Islet of Langerhans (tissue), 1 donor: ENCODE measurements around the gene IRF2BPL.

Experiments
- FAIRE-seq: peaks from one replicate; lab custom pipeline; 2011; peaks lifted over from hg19 to GRCh38; lab: Jason Lieb, UNC

IRF2BPL gene

GRCh38 chr14:76985540-76986230 is 42.8 kb downstream of the IRF2BPL start:
- FAIRE-seq = no peak

DNA sequence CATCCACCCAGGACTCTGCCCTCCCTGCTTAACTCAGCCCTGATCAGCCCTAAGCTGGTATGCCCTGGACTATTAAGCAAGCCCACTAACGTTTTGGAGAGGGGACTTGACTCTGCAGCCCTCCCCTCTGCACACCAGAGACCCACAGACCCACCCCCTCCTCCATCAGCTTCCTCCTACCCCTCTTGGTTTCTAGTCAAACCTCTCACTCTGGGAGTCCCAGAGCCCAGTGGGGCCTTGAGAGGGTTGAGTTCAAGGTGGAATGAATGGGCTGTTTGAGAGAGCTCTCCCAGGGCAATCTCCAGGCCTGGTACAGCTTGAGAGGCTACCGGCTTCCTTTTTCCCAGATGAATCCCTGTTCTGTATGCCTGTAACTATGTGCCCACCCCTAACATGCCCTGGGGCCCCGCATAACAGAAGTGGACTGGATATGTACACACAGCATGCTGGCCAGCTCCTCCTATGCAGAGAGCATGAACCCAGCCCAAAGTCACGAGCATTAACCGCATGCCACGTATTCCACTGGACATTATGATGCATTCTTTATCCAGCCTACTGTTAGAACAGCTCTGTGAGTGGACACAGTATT is 43.6 kb downstream of the IRF2BPL start:
- FAIRE-seq = no peak

DNA sequence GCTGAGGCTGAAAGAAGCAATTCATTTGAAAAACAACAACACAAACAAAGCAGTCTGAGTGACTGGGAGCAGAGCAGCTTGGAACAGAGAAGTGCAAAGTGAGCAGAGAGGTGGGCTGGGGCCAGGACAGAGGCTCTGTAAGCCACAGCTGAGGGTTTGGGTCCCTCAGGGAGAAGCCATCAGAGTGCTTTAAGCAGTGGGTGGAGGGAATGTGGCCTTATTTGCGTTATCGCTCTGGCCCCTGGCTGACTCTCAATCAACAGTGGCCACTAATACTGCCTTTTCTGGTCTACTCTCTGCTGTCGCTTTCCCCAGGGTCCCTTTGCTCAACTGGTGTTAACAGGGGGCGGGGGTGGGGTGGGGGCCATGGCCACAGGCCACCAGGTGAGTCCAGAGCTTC is 44.2 kb downstream of the IRF2BPL start:
- FAIRE-seq = no peak

DNA sequence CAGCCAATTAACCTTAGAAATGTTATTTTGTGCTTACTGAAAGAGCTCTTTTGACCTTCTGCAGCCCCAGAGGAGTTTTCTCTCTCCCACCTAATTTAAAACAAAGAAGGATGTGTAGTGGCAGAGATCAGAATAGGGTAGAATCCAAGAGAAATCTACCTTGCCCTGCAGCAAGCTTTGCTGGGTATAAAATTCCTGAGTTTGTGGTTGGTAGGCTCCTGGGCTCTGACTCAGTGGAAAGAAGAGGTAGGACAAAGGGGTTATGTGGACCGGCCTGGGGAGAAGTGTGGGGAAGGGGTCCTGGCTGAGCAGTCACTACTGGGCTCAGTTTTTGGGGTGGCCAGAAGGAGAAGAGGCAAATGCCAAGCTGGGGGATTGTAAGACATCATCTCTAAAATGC is 46.8 kb downstream of the IRF2BPL start:
- FAIRE-seq = no peak

GRCh38 chr14:76977793-76978720 is 50.5 kb downstream of the IRF2BPL start:
- no peak for FAIRE-seq

DNA sequence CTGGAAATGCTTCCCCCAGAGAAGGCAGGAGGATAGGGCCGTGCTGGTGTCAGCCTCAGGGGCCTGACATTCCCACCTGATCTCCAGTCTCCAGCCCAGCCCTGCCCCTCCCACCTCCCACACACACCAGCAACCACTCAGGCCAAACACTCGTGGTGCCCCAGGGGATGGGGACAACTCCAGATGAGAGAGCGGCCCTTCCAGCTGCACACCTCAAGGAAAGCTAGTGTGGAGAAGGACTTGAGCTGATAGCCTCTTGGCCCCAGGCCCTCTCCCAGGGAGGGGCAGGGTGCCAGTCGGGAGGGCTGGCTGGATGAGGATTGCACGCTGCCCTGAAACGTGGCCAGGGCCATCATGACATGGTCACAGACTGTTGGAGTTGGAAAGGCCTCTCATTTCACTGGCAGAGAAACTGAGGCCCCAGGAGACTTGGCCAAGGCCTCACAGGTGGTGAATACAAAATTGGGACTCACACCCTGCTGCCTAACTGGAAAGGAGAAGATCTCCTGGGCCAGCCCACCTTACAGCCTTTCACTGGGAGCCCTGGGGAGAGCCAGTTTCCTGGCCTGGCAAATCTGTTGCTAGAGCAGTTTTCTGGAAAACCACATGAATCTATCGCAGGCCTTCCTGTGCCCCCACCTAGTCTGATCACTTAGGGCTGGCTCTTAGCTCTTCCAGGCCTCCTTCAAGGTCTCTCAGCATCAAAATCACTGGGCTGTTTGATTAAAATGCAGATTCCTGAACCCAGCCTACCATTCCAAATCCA is 52.1 kb downstream of the IRF2BPL start:
- no peak for FAIRE-seq

DNA sequence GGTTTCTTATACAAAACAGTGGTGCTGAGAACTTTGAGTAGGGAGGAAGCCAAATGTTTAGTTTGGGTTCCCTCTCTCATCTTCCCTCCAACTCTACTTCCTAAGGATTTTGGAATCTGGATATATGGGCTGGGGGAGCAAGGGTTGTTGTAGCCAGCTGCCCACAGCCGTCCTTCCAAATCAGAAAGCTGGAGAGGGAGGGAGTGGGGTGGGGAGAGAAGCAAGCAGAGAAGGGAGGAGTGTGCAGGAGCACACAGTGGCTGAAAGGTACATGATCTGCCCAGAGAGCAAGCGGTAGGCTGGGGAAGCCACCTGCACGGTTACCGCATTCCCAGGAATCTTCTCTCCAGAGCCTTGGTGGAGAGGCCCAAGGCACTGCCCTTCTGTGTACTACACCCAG is 52.7 kb downstream of the IRF2BPL start:
- no peak for FAIRE-seq

DNA sequence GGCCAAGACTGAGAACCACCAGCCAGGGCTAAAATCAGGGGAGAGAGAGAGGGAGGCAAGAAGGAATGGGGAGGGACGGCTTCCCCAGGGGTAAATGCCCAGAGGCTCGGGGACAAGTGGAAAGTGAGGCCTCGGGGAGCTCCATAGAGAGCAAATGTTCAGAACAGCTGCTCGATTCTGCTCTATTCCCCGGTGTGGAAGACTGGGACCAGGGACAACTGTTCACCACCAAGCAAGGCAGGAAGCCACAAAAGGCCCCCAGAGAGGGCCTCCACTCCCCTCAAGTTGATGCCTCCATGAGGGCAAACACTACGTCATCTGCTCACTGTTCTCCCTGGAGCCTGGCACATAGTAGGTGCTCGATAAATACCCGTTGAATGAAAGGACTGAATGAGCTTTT is 53.5 kb downstream of the IRF2BPL start:
- FAIRE-seq = no peak
